Breast epithelium (tissue), 4 donors: ENCODE measurements around the gene METTL8. TPM values are rescaled to one million over a fixed set of nuclear protein-coding genes. Genes with fewer than 3 reads are reported as not detected.
"Not testable (repeated sequence)": the region's sequence is repeated elsewhere in the genome, so short reads cannot be mapped to it uniquely, and the experiment has no call there.

Source experiments
- DNase-seq, 2 donors: peaks; one replicate each; pipeline ENCODE4 v3.0.0-alpha.2; 2019; ENCODE audit warnings: low spot score in 2 of 2
- H3K27ac ChIP-seq, 2 donors: fragments of 200-600 bp; sonication (generic) in 1 of 2; one replicate each; pipeline ENCODE4 v1.5.1; 2016 to 2019; ENCODE audit warnings: mild to moderate bottlenecking in 1 of 2
- H3K27me3 ChIP-seq, 2 donors: fragments of 200-600 bp; sonication (generic) in 1 of 2; one replicate each; pipeline versions ENCODE4 v1.5.1 to v1.6.0; 2017 to 2019; ENCODE audit warnings: control low read depth in 1 of 2, mild to moderate bottlenecking in 1 of 2
- H3K36me3 ChIP-seq: fragments of 200-600 bp; one replicate; pipeline ENCODE4 v1.5.1; 2019
- H3K4me1 ChIP-seq, 2 donors: fragments of 200-600 bp; sonication (generic); one replicate each; pipeline ENCODE4 v1.5.1; 2016 to 2019; ENCODE audit warnings: control low read depth in 1 of 2
- H3K4me3 ChIP-seq, 3 donors: fragments of 200-600 bp; sonication (generic); 1 replicate in 2 of 3; 2 replicates in 1 of 3; pipeline ENCODE4 v1.5.1; 2016 to 2019; ENCODE audit warnings: mild to moderate bottlenecking in 3 of 3, moderate library complexity in 2 of 3
- H3K9me3 ChIP-seq, 2 donors: fragments of 200-600 bp; sonication (generic) in 1 of 2; one replicate each; pipeline ENCODE4 v1.5.1; 2016 to 2019; ENCODE audit warnings: control low read depth in 1 of 2
- CTCF ChIP-seq, 3 donors: fragments of 450-650 bp; IDR thresholded peaks; one replicate each; pipeline ENCODE4 v1.5.1; 2016 to 2017; ENCODE audit warnings: antibody characterized with exemption in 3 of 3, mild to moderate bottlenecking in 3 of 3, moderate library complexity in 3 of 3
- POLR2A ChIP-seq: fragments of 450-650 bp; IDR thresholded peaks from one replicate; pipeline ENCODE4 v1.6.1; 2016; ENCODE audit warnings: antibody characterized with exemption, mild to moderate bottlenecking, moderate library complexity
- POLR2AphosphoS5 ChIP-seq, 3 donors: sonication (generic); formaldehyde crosslinking; IDR thresholded peaks; one replicate each; pipeline ENCODE4 v1.6.1; 2017; ENCODE audit warnings: antibody characterized with exemption in 3 of 3
- intact Hi-C: fragments of 100-400 bp; cut with DNase I; formaldehyde crosslinking; loops from one replicate; pipeline ENCODE4 v1.15.1; 2023; ENCODE audit warnings: low total_unique reads
- total RNA-seq, 3 donors: library from RNA; depleted of rRNA; stranded (reverse); fragments of >200 nt; gene quantifications; one replicate each; pipeline ENCODE4 v1.1.0, GENCODE V29; 2016

METTL8 gene
- total RNA-seq, 3 donors from 2014 or later = 21.4 to 26.9 (median 22.9) TPM

DNA sequence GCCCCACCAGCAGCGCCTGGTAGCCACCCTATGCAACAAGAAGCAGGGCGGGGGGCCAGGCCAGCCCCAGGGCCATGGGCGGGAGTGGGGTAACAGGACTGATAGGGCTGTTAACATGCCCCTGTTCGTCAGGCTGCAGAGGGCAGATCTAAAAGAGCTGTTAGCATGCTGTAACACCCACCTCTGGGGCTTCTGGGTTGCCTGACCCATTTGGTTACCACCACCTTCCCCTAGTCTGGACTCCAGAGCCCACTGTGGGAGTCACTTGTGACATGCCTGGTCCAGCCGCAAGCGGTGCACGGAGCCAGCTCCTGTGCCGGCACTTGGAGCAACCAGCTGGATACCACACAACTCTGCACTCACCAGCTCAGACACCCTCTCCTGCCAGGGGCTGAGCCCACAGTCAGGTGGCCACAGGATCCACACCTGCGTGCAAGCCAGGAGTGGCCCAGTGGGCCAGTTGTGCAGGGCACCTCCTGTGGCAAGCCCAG lies 2.1 kb downstream of the METTL8 start:
- Histone ChIP-seq H3K9me3 (no peaks in the 10 kb centered on the region), H3K4me3 (no peak overlapping the region), H3K27ac (no peak overlapping the region), H3K4me1 (peaks cover 0 to 3% of the 10 kb centered on the region in 2 donors), H3K27me3 (no peaks in the 10 kb centered on the region), H3K36me3 (no peaks in the 10 kb centered on the region)
- no peak for TF ChIP-seq POLR2AphosphoS5 (IDR thresholded peaks at IDR 0.05)
- TF ChIP-seq CTCF (IDR thresholded peaks at IDR 0.05) = no peak
- TF ChIP-seq POLR2A = no peak
- intact Hi-C loops = no loop called here
- no peak for DNase-seq

GRCh38 chr2:171430516-171431410 lies 3.0 kb downstream of the METTL8 start:
- intact Hi-C loops = no loop called here
- Histone ChIP-seq H3K27me3 (no peaks in the 10 kb centered on the region), H3K4me1 (peaks cover 0 to 3% of the 10 kb centered on the region in 2 donors), H3K4me3 (no peak overlapping the region), H3K9me3 (no peaks in the 10 kb centered on the region), H3K36me3 (no peaks in the 10 kb centered on the region), H3K27ac (no peak overlapping the region)
- DNase-seq = no peak
- no peak for TF ChIP-seq POLR2AphosphoS5 (IDR thresholded peaks at IDR 0.05)
- no peak for TF ChIP-seq CTCF (IDR thresholded peaks at IDR 0.05)
- TF ChIP-seq POLR2A = no peak

DNA sequence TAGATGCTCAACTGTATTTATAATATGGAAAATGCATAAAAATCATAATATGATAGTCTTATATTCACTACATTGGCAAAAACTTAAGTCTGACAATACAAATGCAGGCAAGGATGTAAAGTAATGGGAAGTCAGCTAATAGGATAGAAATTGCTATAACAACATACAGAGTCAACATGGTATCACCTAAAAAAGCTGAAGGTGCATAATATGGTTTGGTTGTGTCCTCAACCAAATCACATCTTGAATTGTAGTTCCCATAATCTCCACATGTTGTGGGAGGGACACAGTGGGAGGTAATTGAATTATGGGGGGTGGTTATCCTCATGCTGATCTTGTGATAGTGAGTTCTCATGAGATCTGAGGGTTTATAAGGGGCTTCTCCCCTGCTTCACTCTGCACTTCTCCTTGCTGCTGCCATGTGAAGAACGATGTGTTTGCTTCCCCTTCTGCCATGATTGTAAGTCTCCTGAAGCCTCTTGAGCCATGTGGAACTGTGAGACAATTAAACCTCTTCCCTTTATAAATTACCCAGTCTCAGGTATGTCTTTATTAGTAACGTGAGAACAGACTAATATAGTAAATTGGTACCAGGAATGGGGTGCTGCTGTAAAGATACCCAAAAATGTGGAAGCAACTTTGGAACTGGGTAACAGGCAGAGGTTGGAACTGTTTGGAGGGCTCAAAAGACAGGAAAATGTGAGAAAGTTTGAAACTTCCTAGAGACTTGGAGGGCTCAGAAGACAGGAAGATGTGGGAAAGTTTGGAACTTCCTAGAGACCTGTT lies 10.9 kb downstream of the METTL8 start:
- H3K36me3 ChIP-seq, intact Hi-C loops, H3K4me3 ChIP-seq, H3K27me3 ChIP-seq, H3K27ac ChIP-seq, DNase-seq, H3K4me1 ChIP-seq: not testable (repeated sequence)
- H3K9me3 ChIP-seq = peaks cover 8 to 12% of the 10 kb centered on the region in 2 donors

GRCh38 chr2:171420728-171421563 lies 12.8 kb downstream of the METTL8 start:
- Histone ChIP-seq H3K27me3 (no peaks in the 10 kb centered on the region), H3K4me3 (no peak overlapping the region), H3K9me3 (peaks cover 8 to 12% of the 10 kb centered on the region in 2 donors), H3K4me1 (no peaks in the 10 kb centered on the region), H3K27ac (no peak overlapping the region), H3K36me3 (no peaks in the 10 kb centered on the region)
- DNase-seq = no peak
- TF ChIP-seq POLR2A (no peak), CTCF (IDR thresholded peaks at IDR 0.05) (no peak), POLR2AphosphoS5 (IDR thresholded peaks at IDR 0.05) (no peak)
- intact Hi-C loops = no loop called here

DNA sequence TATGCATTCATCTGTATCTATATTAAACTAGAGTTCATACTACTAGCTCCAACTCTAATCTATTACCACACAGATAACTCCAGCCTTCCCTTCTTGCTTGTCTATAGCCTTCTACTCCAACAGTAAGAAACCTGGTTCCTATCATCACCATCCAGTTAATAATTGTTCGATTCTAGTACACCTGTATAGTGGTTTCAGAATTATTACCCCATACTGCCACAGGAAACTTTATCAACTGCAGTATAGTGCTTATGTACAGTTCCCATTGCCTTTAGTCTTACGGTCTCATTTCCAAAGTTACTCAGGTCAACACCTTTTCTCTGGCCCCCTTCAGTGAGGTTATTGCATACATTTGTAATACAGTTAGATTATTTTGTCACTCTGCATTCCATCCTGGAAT lies 14.5 kb downstream of the METTL8 start:
- no peak overlapping the region for H3K4me3 ChIP-seq
- H3K36me3 ChIP-seq = no peaks in the 10 kb centered on the region
- no peaks in the 10 kb centered on the region for H3K4me1 ChIP-seq
- no peak for DNase-seq
- H3K27ac ChIP-seq = no peak overlapping the region
- intact Hi-C loops = no loop called here
- peaks cover 7 to 8% of the 10 kb centered on the region in 2 donors for H3K9me3 ChIP-seq
- no peak for TF ChIP-seq POLR2AphosphoS5 (IDR thresholded peaks at IDR 0.05)
- TF ChIP-seq POLR2A = no peak
- no peak for TF ChIP-seq CTCF (IDR thresholded peaks at IDR 0.05)
- H3K27me3 ChIP-seq = no peaks in the 10 kb centered on the region
